GM12878 (cell line): ENCODE measurements around the gene ABCC4.

Source experiments
- BRCA1 ChIP-seq: IDR thresholded peaks from 2 replicates; pipeline ENCODE4 v1.6.1; 2011; ENCODE audit warnings: low read depth, low read length, improper control_type of control experiment
- CBX5 ChIP-seq: sonication (generic); IDR thresholded peaks from 2 replicates; pipeline ENCODE4 v1.6.1; 2016; ENCODE audit warnings: low read depth, moderate library complexity, mild to moderate bottlenecking, inconsistent platforms
- NKRF ChIP-seq: fragments of 450-650 bp; conservative IDR thresholded peaks from 2 replicates; pipeline ENCODE4 v1.6.1; 2017; ENCODE audit warnings: mild to moderate bottlenecking, moderate library complexity
- SREBF1 ChIP-seq: IDR thresholded peaks from 2 replicates; pipeline ENCODE4 v1.6.1; 2012; ENCODE audit warnings: mild to moderate bottlenecking, low read length
- STAT1 ChIP-seq: fragments of 450-650 bp; conservative IDR thresholded peaks from 2 replicates; pipeline ENCODE4 v1.6.1; 2014; ENCODE audit warnings: antibody characterized with exemption, mild to moderate bottlenecking
- ZNF24 ChIP-seq: fragments of 450-650 bp; IDR thresholded peaks from 2 replicates; pipeline ENCODE4 v1.6.1; 2017; ENCODE audit warnings: antibody characterized with exemption, mild to moderate bottlenecking

- TF ChIP-seq STAT1 (no peak), SREBF1 (no peak), CBX5 (no peak), BRCA1 (no peak), ZNF24 (no peak), NKRF (no peak)
Measured at GRCh38 chr13:95192998-95193397, 108.3 kb downstream of the ABCC4 start.
